Measurements from ENCODE around the gene ADCY2.
A peak's percentile ranks its signal among the peaks of the same experiment; 100 is the strongest.

The ADCY2 gene

DNA sequence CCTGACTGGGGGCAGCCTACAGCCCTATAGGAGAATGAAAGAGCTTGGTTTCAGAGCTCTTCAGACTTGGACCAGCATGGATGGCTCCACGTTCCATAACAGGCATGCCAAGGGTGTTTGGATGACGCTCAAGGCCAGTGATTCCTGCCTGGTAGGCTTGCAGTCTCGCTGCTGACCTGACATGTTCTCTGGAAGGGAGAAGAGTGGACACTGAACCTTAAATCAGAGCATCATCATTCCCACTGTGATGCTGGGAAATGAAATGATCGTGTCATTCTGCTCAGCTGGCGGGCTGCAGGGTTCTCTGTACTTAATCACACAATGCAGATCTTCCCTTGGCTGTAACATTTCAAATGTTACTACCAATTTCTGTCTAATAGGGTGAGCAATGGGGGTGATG, 398.0 kb downstream of the ADCY2 start:
- DNase-seq (ENCODE audit: low read depth), result no peak

DNA sequence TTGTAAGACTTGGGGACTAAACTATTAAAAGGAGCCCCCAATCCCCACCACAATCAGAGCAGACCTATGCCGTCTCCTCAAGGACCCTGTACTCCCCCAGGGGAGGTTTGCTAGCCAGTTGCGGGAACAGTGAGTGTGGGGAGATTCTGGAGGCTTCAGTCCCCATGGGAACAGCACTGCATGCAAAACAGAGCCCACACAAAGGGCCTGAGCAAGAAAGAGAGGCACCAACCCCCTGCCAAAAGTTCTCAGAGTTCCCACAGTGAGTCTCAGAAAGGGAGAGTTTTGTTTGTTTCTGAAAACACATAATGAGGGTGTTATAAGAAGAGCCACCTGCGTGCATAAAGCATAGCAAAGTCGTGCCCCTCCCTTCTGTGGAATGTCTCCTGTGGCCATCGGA, 398.4 kb downstream of the ADCY2 start:
- DNase-seq (ENCODE audit: low read depth), result no peak

- DNase-seq (ENCODE audit: low read depth), result no peak
Observed at GRCh38 chr5:7794823-7795222, 398.9 kb downstream of the ADCY2 start.

GRCh38 chr5:7795306-7795705, 399.4 kb downstream of the ADCY2 start:
- DNase-seq (ENCODE audit: low read depth), result no peak

DNA sequence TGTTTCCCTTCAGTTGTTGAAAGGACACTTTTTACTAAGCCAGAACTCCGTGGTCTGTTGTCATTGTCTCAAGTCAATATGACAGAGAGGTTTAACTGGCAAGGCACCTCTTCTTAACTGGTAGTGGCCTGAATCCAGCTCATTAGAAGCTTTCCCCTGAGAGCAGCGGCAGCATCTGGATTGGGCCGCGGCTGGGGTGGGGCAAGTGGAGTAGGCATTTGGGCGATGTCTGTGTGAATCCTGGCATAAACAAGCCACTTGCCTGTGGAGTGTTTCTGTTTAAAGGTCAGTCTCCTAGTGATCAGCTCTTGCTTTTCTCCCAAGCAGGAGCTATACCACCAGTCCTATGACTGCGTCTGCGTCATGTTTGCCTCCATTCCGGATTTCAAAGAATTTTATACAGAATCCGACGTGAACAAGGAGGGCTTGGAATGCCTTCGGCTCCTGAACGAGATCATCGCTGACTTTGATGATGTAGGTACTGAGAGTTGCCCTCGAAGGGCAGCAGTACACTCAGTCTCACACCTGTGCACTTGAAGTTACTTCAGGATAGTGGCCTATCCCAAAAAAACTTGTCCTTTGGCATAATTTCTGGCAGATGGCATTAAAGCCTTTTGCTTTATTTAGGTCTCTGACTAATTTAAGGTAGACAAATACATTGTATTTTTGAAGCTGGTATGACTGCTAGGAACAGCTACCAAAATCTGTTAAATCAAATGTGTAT, 406.1 kb downstream of the ADCY2 start:
- no peak for DNase-seq (ENCODE audit: low read depth)

DNA sequence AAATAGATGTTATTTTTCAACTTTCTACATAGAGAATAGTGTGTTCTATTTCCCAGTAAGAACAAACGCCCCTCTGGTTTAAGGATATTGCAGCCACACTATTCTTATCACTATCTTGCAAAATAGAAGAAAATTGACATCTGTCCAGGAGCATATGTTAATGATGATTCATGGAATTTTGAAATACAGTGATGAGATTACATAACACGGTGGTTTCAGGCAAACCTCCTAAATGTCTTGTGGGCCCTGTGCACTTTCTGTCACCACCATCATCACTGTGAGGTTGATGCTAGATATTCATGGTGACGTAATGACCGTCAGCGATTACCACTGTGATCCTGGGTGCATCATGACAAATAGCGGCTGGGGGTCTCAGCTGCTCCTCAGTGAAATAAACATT, 406.9 kb downstream of the ADCY2 start:
- no peak for DNase-seq (ENCODE audit: low read depth)

DNA sequence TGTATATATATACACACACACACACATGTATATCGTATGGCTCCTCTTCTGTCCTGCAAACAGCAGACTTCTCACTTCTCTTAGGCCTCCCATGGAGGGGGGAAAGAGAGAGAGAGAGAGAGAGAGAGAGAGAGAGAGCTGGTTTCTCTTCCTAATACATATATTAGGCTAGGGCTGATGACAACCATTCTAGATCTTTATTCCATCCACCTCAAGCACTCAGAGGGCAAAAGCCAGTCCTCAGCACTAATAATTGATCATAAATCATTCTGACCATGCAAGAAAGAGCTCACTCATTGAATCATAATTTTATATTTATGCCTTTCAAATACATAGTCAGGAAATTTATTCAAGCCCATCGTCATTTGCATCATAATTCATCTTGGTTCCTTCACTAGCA, 408.0 kb downstream of the ADCY2 start:
- DNase-seq (ENCODE audit: low read depth), result no peak

- DNase-seq (ENCODE audit: low read depth), result no peak
Observed at GRCh38 chr5:7805379-7805778, 409.4 kb downstream of the ADCY2 start.

DNA sequence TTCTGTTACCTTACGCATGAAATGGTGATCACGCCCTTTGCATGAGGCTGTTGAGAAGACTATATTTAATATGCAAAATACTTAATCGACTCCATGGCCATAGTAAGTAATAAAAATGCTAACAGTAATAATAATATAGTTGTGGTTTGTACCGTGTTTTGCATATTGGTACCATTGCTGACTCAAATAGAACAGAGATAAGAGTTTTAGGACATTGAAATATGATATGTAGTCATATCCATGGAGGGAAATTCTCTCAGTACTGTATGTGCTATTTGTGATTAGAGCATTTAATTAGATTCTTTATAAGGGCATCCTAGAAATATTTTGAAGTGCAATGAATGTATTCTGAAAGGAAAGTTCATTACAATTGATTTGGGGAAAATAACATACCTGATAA, 413.1 kb downstream of the ADCY2 start:
- no peak for DNase-seq (ENCODE audit: low read depth)

GRCh38 chr5:7811715-7812114, 415.8 kb downstream of the ADCY2 start:
- no peak for DNase-seq (ENCODE audit: low read depth)

- no peak for DNase-seq (ENCODE audit: low read depth)
Observed at GRCh38 chr5:7813007-7813406, 417.1 kb downstream of the ADCY2 start.

- DNase-seq (ENCODE audit: low read depth), result no peak
Observed at GRCh38 chr5:7813576-7813975, 417.6 kb downstream of the ADCY2 start.

GRCh38 chr5:7814816-7815215, 418.9 kb downstream of the ADCY2 start:
- no peak for DNase-seq (ENCODE audit: low read depth)

GRCh38 chr5:7815892-7816534, 420.1 kb downstream of the ADCY2 start:
- DNase-seq (ENCODE audit: low read depth), result peak; percentile 28

GRCh38 chr5:7816535-7816901, 420.6 kb downstream of the ADCY2 start:
- DNase-seq (ENCODE audit: low read depth), result no peak

- no peak for DNase-seq (ENCODE audit: low read depth)
Observed at GRCh38 chr5:7822449-7822848, 426.5 kb downstream of the ADCY2 start.

GRCh38 chr5:7823594-7823993, 427.7 kb downstream of the ADCY2 start:
- DNase-seq (ENCODE audit: low read depth), result no peak

DNA sequence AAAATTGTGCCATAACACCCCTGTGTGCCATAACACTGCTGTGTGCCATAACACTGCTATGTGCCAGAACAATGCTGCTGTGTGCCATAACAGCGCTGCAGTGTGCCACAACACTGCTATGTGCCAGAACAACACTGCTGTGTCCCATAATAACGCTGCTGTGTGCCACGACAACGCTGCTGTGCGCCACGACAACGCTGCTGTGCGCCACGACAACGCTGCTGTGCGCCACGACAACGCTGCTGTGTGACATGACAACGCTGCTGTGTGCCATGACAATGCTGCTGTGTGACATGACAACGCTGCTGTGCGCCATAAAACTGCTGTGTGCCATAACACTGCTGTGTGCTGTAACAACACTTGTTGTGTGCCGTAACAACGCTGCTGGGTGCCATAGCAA, 429.1 kb downstream of the ADCY2 start:
- DNase-seq (ENCODE audit: low read depth), result no peak

DNA sequence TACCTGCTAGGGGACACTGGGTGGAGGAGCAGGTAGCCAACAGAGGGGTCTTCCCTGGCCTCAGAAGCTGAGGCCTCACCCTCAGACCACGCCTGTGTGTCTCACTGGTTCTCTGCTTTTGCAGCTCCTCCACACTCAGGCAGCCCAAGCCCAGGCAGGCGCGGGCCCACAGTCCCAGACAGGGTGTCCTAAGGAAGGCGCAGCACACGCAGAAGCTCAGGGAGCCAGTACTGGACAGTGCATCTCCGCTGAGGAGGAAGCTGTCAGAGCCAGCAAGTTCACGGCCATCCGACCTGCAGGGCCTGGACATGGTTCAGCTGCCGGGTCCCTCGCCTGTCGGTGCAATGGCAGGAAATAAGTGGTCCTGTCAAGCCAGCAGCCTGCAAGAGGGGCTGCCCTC, 429.7 kb downstream of the ADCY2 start:
- no peak for DNase-seq (ENCODE audit: low read depth)

DNA sequence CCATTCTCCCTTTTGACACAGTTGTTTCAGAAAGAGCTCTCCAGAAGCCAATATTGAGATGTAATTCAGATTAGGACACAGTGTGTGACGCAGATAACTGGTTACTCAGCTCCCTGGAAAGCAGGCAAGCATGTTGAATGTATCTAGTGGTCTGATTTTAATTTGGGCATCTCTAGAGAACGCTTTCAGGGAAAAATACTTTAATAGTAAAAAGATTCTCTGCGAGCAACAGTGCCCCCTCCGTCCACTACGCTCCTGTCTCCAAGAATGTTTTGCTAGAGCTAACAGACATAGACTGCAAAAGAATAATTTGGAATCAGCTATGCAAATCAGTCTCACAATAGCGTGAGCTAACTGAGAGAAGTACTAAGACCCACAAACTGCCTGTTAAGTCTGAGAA, 431.7 kb downstream of the ADCY2 start:
- DNase-seq (ENCODE audit: low read depth), result no peak

- no peak for DNase-seq (ENCODE audit: low read depth)
Observed at GRCh38 chr5:7828269-7828668, 432.3 kb downstream of the ADCY2 start.

- DNase-seq (ENCODE audit: low read depth), result no peak
Observed at GRCh38 chr5:7834982-7835381, 439.0 kb downstream of the ADCY2 start.

- DNase-seq (ENCODE audit: low read depth), result no peak
Observed at GRCh38 chr5:7837403-7837802, 441.5 kb downstream of the ADCY2 start.

DNA sequence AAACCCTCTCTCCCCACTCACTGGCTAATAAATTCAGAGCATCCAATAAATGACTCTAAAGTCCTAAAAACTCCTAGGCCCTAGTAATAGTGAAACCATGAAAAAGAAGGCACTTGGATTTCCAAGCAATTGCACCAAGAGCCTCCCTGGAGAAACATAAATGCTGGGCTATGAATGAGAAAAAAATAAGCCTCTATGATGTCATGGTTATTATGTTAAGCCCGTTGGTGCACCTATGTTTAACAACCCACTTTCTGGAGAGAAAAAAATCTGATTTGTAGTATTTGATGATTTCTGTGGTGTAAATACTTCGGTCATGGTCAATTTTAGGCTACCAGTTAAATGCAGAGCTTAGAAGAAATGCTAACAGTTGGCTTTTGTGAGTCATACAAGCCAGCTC, 446.6 kb downstream of the ADCY2 start:
- DNase-seq (ENCODE audit: low read depth), result no peak
